NCI-H1417 (cell line): Measurements from ENCODE around the gene TRIM65.
A peak's percentile ranks its signal among the peaks of the same experiment; 100 is the strongest.
"Not testable (repeated sequence)": the region's sequence is repeated elsewhere in the genome, so short reads cannot be mapped to it uniquely, and the experiment has no call there.

Source experiments
- DNase-seq, 3 experiments: peaks; one replicate each; lab custom pipeline; 2025; lab: John Stamatoyannopoulos, UW

Gene TRIM65

GRCh38 chr17:75876190-75876937 lies 20.4 kb downstream of the TRIM65 start:
- DNase-seq = peak in 2 of 3 experiments; percentile 84 to 89

GRCh38 chr17:75875940-75876189 lies 20.9 kb downstream of the TRIM65 start:
- no peak for DNase-seq

- no peak for DNase-seq
Measured at GRCh38 chr17:75875182-75875939, 21.4 kb downstream of the TRIM65 start.

- DNase-seq = no peak
Measured at GRCh38 chr17:75874323-75875181, 22.2 kb downstream of the TRIM65 start.

GRCh38 chr17:75873587-75874322 lies 23.0 kb downstream of the TRIM65 start:
- no peak for DNase-seq

DNA sequence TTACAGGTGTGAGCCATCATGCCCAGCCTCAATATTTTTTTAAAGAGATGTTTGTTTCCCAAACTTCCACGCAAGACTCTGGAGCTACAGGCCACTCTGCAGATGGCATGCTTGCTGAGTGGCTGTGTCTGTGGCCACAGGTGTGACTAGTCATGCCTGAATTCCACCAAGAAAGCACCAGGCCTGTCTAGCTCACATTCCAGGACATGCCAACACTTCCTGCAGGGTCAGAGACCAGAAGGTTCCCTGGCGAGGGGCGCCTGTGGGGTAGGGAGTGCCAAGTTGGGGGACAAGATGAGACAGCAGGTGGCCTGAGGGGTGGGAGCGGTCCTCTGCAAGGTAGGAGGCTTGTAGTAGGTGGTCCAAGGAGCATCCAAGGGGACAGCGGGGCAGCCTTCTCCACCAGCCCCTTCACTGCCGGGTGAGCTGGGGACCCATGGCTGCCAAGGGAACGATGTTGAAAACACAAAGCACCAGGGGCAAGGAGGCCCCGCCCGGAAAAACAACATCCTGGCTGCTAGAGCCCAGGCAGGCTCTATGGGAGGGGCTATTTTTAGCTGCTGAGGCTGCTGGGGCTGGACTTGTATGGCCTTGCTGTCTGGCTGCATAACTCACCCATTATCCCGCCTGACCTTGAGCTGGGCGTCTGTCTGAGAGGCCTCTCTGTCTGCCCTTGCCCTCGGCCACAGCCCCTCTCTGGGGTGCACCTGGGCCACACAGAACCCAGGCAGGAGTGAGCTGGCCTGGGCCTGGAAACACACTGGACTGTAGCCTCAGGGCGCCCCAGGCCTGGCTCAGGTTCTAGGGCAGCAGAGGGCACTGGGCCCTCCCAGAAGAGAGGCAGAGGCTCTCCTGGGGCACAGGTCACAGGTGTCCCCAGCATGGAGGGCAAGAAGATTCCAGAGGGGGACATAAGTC lies 24.1 kb downstream of the TRIM65 start:
- peak in 1 of 3 experiments; percentile 34 for DNase-seq

DNA sequence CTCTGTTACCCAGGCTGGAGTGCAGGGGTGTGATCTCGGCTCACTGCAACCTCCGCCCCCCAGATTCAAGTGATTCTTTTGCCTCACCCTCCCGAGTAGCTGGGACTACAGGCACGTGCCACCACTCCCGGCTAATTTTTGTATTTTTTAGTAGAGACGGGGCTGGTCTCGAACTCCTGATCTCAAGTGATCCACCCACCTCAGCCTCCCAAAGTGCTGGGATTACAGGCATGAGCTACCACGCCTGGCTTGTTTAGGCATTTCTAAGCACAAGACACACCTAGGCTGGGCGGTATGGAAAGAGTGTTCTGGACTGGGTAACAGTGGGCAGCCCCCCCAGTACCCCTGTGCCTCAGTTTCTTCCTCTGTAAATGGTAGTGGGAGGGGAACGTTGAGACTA lies 26.5 kb downstream of the TRIM65 start:
- DNase-seq = not testable (repeated sequence)

DNA sequence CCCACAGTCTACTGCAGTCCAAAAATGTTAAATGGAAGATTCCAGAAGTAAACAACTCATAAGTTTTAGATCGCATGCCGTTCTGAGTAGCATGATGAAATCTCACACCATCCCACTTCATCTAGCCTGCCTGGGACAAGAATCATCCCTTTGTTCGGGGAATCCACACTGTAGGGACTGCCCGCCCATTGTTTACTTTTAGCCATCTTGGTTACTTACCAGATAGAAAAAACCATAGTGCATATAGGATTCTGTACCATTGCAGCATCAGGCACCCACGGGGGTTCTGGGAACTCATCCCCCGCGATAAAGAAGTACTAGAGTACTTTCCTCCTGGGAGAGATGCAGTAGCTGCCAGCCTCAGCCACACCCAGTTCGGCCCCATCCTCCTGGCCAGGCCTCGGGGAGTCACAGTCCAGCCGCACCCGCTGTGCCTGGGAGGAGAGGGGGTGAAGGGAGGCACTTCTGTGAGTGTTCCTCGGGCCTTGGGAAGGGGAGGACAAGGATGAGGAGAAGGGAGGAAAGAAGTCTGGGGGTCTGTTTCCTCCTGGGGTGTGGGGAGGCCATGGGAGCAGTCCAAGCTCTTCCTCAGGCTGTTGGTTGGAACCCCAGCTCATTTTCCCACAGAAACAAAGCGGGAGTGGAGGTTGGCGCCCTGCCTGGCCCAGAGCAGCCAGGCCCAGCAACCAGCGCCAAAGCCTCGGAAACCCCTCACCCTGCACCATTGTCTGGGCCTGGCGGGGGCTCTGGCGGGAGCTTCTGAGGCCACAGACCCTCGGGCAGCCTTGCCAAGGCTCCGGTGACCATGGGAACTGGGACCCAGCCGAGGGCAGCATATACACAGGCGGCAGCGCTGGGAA lies 27.2 kb downstream of the TRIM65 start:
- no peak for DNase-seq

DNA sequence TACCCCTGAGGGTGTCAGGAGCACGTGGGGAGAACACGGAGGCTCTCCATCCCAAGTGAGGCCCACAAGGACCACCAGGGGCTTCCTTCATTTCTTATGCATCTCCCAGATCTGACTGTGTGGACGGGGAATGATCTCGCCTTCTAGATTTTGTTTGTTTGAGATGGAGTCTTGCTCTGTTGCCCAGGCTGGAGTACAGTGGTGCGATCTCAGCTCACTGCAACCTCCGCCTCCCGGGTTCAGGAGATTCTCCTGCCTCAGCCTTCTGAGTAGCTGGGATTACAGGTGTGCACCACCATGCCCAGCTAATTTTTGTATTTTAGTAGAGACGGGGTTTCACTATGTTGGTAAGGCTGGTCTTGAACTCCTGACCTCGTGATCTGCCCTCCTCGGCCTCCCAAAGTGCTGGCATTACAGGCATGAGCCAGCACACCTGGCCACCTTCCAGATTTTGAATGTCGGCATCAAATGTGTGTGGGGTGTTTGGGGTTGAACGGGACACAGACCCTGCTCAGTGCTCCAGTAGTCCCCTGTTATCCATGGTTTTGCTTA lies 27.9 kb downstream of the TRIM65 start:
- DNase-seq = not testable (repeated sequence)

GRCh38 chr17:75865404-75866188 lies 31.2 kb downstream of the TRIM65 start:
- not testable (repeated sequence) for DNase-seq

- DNase-seq = not testable (repeated sequence)
Measured at GRCh38 chr17:75864887-75865286, 31.9 kb downstream of the TRIM65 start.

DNA sequence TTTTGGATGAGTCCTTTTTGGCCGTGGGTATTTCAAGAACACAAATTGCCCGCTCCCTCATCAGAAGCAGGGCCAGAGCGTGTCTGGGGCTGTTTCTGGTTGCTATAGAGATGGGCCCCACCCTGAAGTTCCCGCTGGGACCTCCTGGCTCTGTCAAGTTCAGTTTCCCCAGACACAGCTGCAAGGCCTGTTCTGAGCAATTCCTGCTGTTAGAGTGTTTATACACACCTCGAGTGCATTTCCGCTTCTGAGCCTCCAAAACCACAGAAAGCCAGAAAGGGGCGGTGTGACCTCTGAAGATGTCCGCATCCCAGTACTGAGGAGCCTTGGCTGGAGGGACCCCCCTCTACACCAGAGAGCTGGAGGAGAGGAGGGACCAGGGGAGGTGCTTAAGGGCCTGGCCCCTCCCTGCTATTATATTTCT lies 32.3 kb downstream of the TRIM65 start:
- DNase-seq = peak in 1 of 3 experiments; percentile 24

DNA sequence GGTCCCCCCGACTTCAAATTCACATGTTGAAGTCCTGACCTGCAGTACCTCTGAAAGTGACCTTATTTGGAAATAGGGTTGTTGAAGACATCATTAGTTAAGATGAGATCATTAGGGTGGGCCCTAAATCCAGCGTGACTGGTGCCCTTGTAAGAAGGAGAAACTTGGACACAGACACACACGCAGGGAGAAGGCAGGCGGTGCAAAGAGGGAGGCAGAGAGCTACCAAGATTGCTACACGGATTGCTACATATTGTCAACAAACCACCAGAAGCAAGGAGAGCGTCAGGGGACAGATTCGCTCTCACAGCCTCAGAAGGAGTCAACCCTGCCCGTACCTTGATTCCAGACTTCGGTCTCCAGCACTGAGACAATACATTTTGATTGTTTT lies 34.8 kb downstream of the TRIM65 start:
- DNase-seq = no peak

DNA sequence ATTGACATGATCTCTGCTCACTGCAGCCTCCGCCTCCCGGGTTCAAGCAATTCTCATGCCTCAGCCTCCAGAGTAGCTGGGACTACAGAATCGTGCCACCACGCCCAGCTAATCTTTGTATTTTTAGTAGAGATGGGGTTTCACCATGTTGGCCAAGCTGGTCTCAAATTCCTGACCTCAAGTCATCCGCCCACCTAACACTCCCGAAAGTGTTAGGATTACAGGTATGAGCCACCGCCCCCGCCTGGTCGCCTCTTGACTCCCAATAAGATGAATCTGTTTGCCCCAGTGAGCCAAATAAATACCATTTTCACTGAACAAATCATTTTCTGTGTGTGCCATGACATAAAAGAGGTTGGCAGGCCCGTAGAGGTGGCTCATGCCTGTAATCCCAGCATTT lies 37.4 kb downstream of the TRIM65 start:
- DNase-seq = not testable (repeated sequence)

- peak in 1 of 3 experiments; percentile 75 for DNase-seq
Measured at GRCh38 chr17:75856062-75856756, 40.5 kb downstream of the TRIM65 start.

- peak; percentile 98 to 100 (median 98) for DNase-seq
Measured at GRCh38 chr17:75855310-75856061, 41.3 kb downstream of the TRIM65 start, which contains the start of gene WBP2. Gene WBP2, minus strand, starts transcription at chr17:75855335. Its CDS starts 38 bp downstream, at chr17:75855297.

DNA sequence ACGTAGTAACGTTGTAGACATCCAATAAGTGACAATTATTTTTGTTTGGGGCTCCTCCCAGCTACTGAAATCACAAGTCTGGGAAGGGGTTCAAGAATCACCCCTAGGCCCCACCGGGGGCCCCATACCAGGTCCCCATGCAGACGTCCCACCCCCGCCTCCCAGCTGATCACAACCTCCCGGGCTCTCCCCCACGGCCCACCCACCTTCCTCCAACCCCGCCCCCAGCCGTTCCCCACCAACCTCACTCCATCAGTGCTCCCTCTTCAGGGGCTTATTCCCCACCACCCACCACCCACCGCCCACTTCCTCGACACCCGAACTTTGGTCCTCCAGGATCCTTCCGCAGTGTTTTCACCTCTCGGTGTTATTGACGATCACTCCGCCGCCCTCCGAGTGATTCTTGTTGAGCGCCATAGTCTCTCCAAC lies 41.9 kb downstream of the TRIM65 start:
- no peak for DNase-seq
